Naive thymus-derived CD8-positive, alpha-beta T cell (primary cell): ENCODE measurements around the gene TNFRSF4. TPM values are rescaled to one million over a fixed set of nuclear protein-coding genes. Genes with fewer than 3 reads are reported as not detected.

Experiments used
- ATAC-seq, 2 donors: fragments of 150-1000 bp; cut with Tn5 transposase in 1 of 2; sonication (Bioruptor Pico), chemical (Tn5 transposase) in 1 of 2; 1 replicate in 1 of 2; 2 replicates in 1 of 2; pipeline ENCODE4 v1.10.0; 2021; ENCODE audit warnings: mild to moderate bottlenecking in 2 of 2, moderate library complexity in 2 of 2
- POLR2A ChIA-PET: fragments of 350-600 bp; sonication (Branson Sonifier 250); formaldehyde crosslinking; loops from one replicate; lab custom pipeline; 2021; ENCODE audit warnings: antibody characterized with exemption; lab: Charles Lee
- DNase-seq, 10 donors: peaks; one replicate each; pipeline versions ENCODE4 v3.0.0 to v3.0.0-alpha.2; 2020 to 2022
- H3K27ac Mint-ChIP-seq, 10 donors: one replicate each; pipeline ENCODE4 v1.8.0; 2020 to 2022; ENCODE audit warnings: mild to moderate bottlenecking in 10 of 10, mixed read lengths in 10 of 10, moderate library complexity in 4 of 10, inconsistent platforms in 1 of 10
- H3K27me3 Mint-ChIP-seq, 5 donors: one replicate each; pipeline ENCODE4 v1.8.0; 2021 to 2022; ENCODE audit warnings: mixed read lengths in 5 of 5
- H3K36me3 Mint-ChIP-seq, 3 donors: one replicate each; pipeline ENCODE4 v1.8.0; 2020 to 2022; ENCODE audit warnings: mixed read lengths in 3 of 3, mild to moderate bottlenecking in 2 of 3, inconsistent platforms in 1 of 3
- H3K4me1 Mint-ChIP-seq, 4 donors: one replicate each; pipeline ENCODE4 v1.8.0; 2021 to 2022; ENCODE audit warnings: mixed read lengths in 4 of 4
- H3K4me3 Mint-ChIP-seq, 10 donors: one replicate each; pipeline ENCODE4 v1.8.0; 2020 to 2022; ENCODE audit warnings: mild to moderate bottlenecking in 10 of 10, mixed read lengths in 10 of 10, moderate library complexity in 6 of 10, inconsistent platforms in 1 of 10
- H3K9me3 Mint-ChIP-seq, 9 donors: one replicate each; pipeline ENCODE4 v1.8.0; 2020 to 2022; ENCODE audit warnings: mixed read lengths in 9 of 9, mild to moderate bottlenecking in 3 of 9, inconsistent platforms in 1 of 9, moderate library complexity in 1 of 9
- polyA plus RNA-seq, 3 donors: library from polyadenylated mRNA; unstranded; fragments of 300-500 nt; fragmentation: Illumina TruSeq; gene quantifications; one replicate each; pipeline ENCODE4 v1.2.3, GENCODE V29; 2021
- total RNA-seq, 8 experiments: library from RNA in 2 of 8; stranded (reverse) in 2 of 8; gene quantifications; one replicate each; pipeline ENCODE4 v1.2.3 and lab custom pipeline; 2021 to 2026

Gene TNFRSF4
- total and polyA plus RNA-seq, 5 experiments from 2014 or later, result 0.30 to 0.73 (median 0.44) TPM

DNA sequence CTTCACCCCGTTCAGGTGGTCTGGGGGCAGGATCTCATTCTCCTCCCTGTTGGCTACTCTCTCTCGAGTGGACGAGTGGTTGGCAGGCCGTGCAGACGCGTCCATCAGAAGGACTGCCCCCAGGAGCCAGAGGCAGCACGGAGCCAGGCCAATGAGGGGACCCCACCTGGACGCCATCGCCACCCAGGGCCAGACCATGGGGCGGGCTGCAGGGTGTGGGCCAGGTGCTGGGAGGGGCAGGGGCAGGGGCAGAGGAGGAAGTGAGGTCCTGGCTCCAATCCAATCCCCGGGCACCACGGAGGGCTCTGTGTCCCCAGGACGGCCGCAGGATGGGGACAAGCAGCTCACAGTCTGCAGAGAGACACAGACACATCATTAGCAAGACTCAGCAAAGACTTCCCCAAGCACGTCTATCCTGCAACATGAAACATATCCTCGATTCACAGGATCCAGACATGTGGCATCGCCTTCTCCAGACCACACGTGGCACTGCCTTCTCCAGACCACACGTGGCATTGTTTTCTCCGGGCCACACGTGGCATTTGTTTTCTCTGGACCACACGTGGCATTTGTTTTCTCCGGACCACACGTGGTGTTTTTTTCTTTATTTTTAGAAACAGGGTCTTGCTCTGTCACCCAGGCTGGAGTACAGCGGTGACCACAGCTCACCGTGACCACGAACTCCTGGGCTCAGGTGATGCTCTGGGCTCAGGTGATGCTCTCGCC lies 14.8 kb upstream of the TNFRSF4 start:
- peak overlapping the region in 1 of 10 donors; percentile 20 for H3K4me3 Mint-ChIP-seq
- H3K27ac Mint-ChIP-seq, result peak overlapping the region in 1 of 10 donors; percentile 34
- POLR2A ChIA-PET, result interaction anchor here (1.6 kb wide), 1 partner anchor 45 kb away, joined by 4 read pairs; the partner anchor contains the start of gene UBE2J2
- DNase-seq (no peak), ATAC-seq (no peak)
- peaks cover 0 to 23% (median 1%) of the 10 kb centered on the region in 3 donors for H3K36me3 Mint-ChIP-seq
- H3K9me3 Mint-ChIP-seq, result no peaks in the 10 kb centered on the region
- peaks cover 19 to 43% (median 30%) of the 10 kb centered on the region in 4 donors for H3K4me1 Mint-ChIP-seq
- no peaks in the 10 kb centered on the region for H3K27me3 Mint-ChIP-seq

DNA sequence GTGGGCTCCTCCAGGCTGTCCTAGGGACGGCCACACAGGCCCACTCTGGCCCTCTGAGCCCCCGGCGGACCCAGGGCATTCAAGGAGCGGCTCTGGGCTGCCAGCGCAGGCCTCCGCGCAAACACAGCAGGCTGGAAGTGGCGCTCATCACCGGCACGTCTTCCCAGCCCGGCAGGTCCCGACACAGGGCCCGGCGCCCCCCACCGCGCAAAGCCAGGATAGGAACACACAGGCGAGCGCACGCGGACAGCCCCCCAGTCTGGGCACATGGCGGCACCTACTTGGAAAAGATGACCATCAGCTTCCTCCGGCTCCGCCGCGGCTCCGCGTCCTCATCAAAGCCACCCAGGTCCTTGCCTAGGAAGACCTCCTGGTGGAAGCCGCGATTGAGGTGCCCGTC lies 14.2 kb upstream of the TNFRSF4 start:
- Mint-ChIP-seq H3K4me1 (peaks cover 16 to 39% (median 25%) of the 10 kb centered on the region in 4 donors), H3K27me3 (no peaks in the 10 kb centered on the region), H3K27ac (peak overlapping the region in 1 of 10 donors; percentile 34), H3K4me3 (no peak overlapping the region), H3K36me3 (peaks cover 0 to 27% (median 2%) of the 10 kb centered on the region in 3 donors), H3K9me3 (no peaks in the 10 kb centered on the region)
- ATAC-seq (no peak), DNase-seq (no peak)
- POLR2A ChIA-PET, result interaction anchor here (0.9 to 1.1 kb wide), 3 partner anchors 13 to 45 kb away, joined by 3 to 4 read pairs (median 3); partner anchors contain the start of genes TNFRSF4 and UBE2J2

DNA sequence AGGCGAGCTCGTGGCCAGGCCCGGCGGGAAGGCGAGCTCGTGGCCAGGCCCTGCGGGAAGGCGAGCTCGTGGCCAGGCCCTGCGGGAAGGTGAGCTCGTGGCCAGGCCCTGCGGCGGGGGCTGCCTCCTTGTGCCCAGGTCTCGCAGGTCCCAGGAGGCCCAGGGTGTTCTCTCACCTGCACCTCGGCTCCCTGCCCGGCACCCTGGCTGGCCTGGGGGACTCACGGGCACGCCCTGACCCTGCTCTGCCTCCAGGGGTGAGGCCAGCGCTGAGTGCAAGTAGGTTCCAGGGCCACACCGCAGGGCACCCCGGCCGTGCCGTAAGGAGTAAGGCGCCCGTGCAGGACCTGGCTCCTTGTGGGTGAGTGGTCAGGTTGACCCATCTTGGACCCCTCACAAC lies 13.4 kb upstream of the TNFRSF4 start:
- H3K27ac Mint-ChIP-seq, result no peak overlapping the region
- POLR2A ChIA-PET, result interaction anchor here (0.5 to 1.1 kb wide), 7 partner anchors 12 to 169 kb away, joined by 3 to 4 read pairs (median 3); partner anchors contain the start of genes TNFRSF4 and UBE2J2
- H3K4me1 Mint-ChIP-seq, result peaks cover 16 to 39% (median 28%) of the 10 kb centered on the region in 4 donors
- H3K36me3 Mint-ChIP-seq, result peaks cover 0 to 35% (median 8%) of the 10 kb centered on the region in 3 donors
- no peaks in the 10 kb centered on the region for H3K27me3 Mint-ChIP-seq
- no peak for DNase-seq
- no peak for ATAC-seq
- no peaks in the 10 kb centered on the region for H3K9me3 Mint-ChIP-seq
- H3K4me3 Mint-ChIP-seq, result no peak overlapping the region

DNA sequence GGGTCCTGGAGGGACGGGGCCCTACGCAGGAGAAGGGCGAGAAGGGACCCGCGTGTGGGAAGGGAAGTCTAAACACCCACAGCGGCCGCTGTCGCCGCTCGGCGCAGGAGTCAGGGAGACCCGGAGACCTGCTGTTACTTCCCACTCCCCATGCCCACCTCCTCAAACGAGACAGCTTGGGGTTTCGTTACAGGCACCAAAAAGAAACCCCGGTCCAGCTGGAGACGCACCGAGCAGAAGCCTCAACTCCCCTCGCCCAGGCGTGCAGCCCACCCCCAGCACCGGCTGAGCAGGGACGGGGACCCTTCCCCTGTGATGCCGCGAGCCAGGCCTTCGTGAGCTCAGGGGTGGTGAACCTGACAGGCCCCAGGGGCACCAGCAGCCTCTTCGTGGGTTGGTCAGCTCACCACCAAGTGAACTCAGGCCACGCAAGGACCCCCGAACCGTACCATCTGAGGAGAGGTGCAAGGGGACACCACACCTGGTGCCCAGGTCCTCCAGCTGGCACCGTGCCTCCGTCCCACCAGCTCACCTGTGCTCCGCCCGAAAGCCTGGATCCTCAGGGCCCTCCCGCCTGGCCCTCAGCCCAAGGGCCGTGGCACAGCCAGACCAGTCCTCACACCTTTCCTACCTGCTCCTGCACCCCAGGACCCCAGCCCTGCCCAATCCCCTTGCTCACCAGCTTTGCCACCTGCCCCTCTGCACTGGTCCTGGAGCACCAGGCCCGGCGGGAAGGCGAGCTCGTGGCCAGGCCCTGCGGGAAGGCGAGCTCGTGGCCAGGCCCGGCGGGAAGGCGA lies 12.8 kb upstream of the TNFRSF4 start:
- Mint-ChIP-seq H3K4me1 (peaks cover 16 to 39% (median 29%) of the 10 kb centered on the region in 4 donors), H3K9me3 (no peaks in the 10 kb centered on the region), H3K36me3 (peaks cover 0 to 39% (median 8%) of the 10 kb centered on the region in 3 donors), H3K4me3 (no peak overlapping the region), H3K27me3 (no peaks in the 10 kb centered on the region), H3K27ac (no peak overlapping the region)
- no peak for DNase-seq
- no peak for ATAC-seq
- POLR2A ChIA-PET, result interaction anchor here (0.5 to 1.1 kb wide), 6 partner anchors 12 to 169 kb away, joined by 3 to 4 read pairs (median 4); partner anchors contain the start of gene UBE2J2

DNA sequence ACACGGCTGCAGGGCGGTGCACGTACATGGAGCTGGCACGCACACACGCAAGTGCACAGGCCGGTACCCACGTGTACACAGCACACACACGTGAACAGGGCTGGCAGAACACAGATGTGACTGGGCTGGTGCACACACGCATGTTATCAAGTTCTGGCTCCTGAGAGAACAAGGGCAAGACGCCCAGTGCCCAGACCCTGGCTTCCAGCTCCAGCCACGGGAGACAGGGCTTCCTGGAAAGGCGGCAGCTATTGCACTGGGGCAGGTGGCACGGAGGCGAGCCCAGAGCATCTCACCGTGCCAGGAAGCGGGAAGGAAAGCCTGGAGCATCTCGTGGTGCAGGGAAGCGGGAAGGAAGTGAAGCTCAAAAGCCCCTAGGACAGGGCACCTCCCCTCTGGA lies 12.0 kb upstream of the TNFRSF4 start:
- H3K27me3 Mint-ChIP-seq, result no peaks in the 10 kb centered on the region
- peaks cover 0 to 41% (median 8%) of the 10 kb centered on the region in 3 donors for H3K36me3 Mint-ChIP-seq
- peaks cover 15 to 40% (median 26%) of the 10 kb centered on the region in 4 donors for H3K4me1 Mint-ChIP-seq
- H3K9me3 Mint-ChIP-seq, result no peaks in the 10 kb centered on the region
- no peak for ATAC-seq
- no peak for DNase-seq
- POLR2A ChIA-PET, result no interaction called here
- peak overlapping the region in 3 of 10 donors; percentile 22 to 56 (median 22) for H3K4me3 Mint-ChIP-seq
- peak overlapping the region in 2 of 10 donors; percentile 10 to 52 for H3K27ac Mint-ChIP-seq

DNA sequence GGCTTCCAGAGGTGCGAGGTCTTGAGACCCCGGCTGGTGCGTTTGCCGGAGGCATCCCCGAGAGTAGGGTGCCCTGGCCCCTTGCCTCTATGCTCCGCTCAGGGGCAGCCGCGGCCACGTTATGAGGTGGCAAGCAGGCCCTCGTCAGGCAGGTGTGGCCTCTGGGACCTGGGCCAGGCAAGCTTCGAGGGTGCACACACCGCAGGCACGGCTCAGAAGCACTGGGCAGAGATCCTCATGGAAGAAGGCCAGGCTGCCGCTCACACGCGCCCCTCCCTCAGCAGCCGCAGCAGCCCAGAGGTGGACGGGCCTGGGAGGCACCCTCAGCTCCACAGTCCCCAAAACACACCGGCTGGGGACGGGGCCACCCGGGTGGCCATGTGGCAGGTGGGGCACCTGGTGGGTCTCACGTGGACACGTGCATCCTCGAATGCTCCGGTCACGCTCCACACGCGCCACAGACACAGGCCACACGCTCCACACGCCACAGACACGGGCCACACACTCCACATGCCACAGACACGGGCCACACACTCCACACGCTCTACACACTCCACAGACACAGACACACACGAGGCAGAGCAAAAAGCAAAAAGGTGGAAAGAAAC lies 11.4 kb upstream of the TNFRSF4 start:
- no peak for DNase-seq
- Mint-ChIP-seq H3K9me3 (no peaks in the 10 kb centered on the region), H3K4me3 (peak overlapping the region in 1 of 10 donors; percentile 22), H3K27ac (peak overlapping the region in 1 of 10 donors; percentile 10), H3K36me3 (peaks cover 0 to 47% (median 10%) of the 10 kb centered on the region in 3 donors), H3K4me1 (peaks cover 10 to 39% (median 21%) of the 10 kb centered on the region in 4 donors), H3K27me3 (no peaks in the 10 kb centered on the region)
- POLR2A ChIA-PET, result no interaction called here
- no peak for ATAC-seq

DNA sequence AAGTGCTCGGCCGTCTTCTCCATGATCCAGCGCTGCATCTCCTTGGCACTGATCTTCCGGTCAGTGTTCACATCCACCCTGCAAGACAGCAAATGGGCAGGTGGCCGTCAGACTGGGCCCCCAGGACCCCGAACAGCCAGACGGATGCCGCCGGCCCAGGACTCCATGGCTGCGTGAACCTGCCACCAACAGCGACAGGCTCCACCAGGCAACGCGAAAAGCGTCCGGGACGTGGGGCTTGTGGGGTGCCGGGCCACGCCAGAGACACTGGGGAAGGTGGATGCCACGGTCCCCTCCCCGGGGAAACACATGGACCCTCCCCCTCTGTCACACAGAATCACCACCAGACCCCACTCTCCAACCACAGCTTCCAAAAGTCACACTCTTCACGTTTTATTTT lies 9.9 kb upstream of the TNFRSF4 start:
- Mint-ChIP-seq H3K36me3 (peaks cover 0 to 53% (median 10%) of the 10 kb centered on the region in 3 donors), H3K4me3 (no peak overlapping the region), H3K4me1 (peaks cover 0 to 24% (median 12%) of the 10 kb centered on the region in 4 donors), H3K27me3 (no peaks in the 10 kb centered on the region), H3K27ac (peak overlapping the region in 1 of 10 donors; percentile 25), H3K9me3 (no peaks in the 10 kb centered on the region)
- DNase-seq (no peak), ATAC-seq (no peak)
- POLR2A ChIA-PET, result no interaction called here

DNA sequence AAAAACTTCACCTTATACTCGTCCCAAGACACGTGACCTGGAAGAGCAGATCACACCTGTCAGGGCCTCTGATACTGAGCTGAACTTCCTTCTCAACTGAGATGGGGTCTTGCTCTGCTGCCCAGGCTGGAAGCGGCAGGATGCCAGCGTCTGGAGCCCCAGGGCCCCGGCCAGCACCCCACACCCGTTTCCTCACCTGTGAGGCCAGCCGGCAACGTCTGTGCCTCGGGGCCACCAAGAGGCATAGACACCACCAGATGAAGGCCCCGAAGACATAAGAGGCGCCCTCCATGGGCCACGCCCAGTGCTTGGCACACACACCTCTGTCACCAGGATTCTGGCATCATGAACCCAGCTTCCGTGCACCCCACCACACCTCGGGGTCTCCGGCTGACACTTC lies 9.4 kb upstream of the TNFRSF4 start:
- H3K4me3 Mint-ChIP-seq, result peak overlapping the region in 1 of 10 donors; percentile 48
- H3K36me3 Mint-ChIP-seq, result peaks cover 0 to 59% (median 10%) of the 10 kb centered on the region in 3 donors
- no peak for ATAC-seq
- no peaks in the 10 kb centered on the region for H3K27me3 Mint-ChIP-seq
- DNase-seq, result no peak
- peaks cover 0 to 23% (median 10%) of the 10 kb centered on the region in 4 donors for H3K4me1 Mint-ChIP-seq
- no peaks in the 10 kb centered on the region for H3K9me3 Mint-ChIP-seq
- H3K27ac Mint-ChIP-seq, result peak overlapping the region in 1 of 10 donors; percentile 59
- POLR2A ChIA-PET, result no interaction called here

DNA sequence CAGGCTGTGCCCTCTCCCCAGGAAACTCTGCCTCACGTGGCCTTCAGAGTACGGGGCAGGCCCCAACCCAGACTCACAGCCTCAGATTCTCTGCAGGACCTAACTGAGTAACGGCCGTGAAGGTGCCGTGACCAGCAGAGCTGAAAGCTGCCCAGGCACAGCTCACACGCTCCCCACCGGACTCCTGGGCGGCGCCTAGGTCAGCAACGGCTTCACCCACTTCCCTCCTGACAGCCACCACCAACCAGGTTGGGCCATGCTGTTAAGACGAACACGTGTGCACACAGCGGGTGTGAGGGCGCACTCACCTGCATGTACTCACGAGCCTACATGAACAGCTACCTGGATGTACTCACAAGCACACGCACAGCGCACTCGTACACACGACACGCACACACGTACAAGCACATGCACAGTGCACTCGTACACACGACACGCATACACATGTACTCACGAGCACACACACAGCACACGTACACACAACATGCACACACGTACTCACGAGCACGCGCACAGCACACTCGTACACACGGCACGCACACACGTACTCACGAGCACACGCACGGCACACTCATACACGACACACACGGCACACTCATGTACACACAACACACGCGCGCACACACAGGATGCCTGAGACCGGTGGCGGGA lies 8.7 kb upstream of the TNFRSF4 start:
- Mint-ChIP-seq H3K4me3 (no peak overlapping the region), H3K27ac (peak overlapping the region in 2 of 10 donors; percentile 40 to 66)
- DNase-seq, result no peak

DNA sequence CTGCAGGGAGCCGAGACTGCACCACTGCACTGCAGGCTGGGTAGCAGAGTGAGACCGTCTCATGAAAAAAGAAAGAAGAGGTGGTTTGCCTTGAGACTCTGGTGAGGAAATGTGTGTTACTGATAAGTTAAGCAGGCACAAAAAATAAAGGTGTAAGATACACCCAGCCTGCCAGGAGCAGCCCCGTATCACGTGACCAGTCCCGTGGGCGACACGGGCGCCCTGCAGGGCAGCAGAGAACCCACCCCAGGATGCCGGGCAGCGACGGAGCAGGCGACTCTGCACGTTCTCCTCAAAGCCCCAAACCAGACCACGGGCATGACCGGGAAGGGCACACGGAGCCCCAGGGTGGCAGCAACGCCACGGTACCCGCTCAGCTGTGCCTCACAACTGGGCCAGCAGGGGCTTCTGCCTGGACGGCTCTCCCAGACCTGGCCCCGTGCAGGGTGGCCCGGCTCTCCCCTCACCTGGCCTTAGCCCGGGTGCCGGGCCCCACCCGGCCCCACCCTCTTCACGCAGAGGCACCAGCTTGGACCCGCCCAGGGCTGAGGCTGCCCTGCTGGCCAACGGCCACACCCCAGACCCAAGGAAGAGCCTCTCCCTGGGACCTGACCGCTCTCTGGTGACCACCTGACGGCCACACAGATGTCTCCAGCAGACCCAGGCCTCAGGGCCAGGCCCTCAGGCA lies 8.1 kb upstream of the TNFRSF4 start:
- Mint-ChIP-seq H3K36me3 (peaks cover 0 to 69% (median 15%) of the 10 kb centered on the region in 3 donors), H3K4me3 (peak overlapping the region in 1 of 10 donors; percentile 7)
- DNase-seq, result no peak

More for the DNA sequence above, 8.7 kb upstream of the TNFRSF4 start:
- no peaks in the 10 kb centered on the region for H3K9me3 Mint-ChIP-seq
- no peak for ATAC-seq
- no peaks in the 10 kb centered on the region for H3K27me3 Mint-ChIP-seq
- peaks cover 0 to 23% (median 9%) of the 10 kb centered on the region in 4 donors for H3K4me1 Mint-ChIP-seq
- peaks cover 0 to 65% (median 13%) of the 10 kb centered on the region in 3 donors for H3K36me3 Mint-ChIP-seq
- POLR2A ChIA-PET, result no interaction called here

DNA sequence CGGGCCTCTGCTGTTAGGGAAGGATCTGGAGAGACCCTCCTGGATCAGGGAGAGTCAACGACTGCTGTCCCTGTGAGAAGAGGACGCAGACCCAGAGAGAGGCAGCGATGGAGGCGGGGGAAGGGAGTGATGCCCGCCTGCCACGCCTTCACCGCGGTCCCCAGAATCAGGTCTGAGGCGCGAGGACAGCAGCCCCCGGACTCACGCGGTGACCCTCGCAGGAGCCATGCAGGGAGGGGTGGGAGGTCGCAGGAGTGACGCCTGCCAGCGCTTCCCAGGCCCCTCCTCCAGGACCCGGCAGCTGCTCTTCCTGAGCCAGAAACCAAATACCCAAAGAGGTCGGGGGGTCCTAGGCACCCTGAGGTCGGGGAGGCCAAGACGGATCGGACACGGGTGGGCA lies 6.2 kb upstream of the TNFRSF4 start:
- Mint-ChIP-seq H3K4me3 (no peak overlapping the region), H3K9me3 (no peaks in the 10 kb centered on the region), H3K27me3 (no peaks in the 10 kb centered on the region), H3K36me3 (peaks cover 0 to 66% (median 21%) of the 10 kb centered on the region in 3 donors), H3K27ac (peak overlapping the region in 1 of 10 donors; percentile 13), H3K4me1 (peaks cover 3 to 26% (median 6%) of the 10 kb centered on the region in 4 donors)
- DNase-seq (no peak), ATAC-seq (no peak)
- POLR2A ChIA-PET, result interaction anchor here (1.3 kb wide), 1 partner anchor 13 kb away, joined by 4 read pairs; no protein-coding TSS in a partner anchor

More for the DNA sequence above, 8.1 kb upstream of the TNFRSF4 start:
- peaks cover 0 to 23% (median 8%) of the 10 kb centered on the region in 4 donors for H3K4me1 Mint-ChIP-seq
- no peak for ATAC-seq
- no peak overlapping the region for H3K27ac Mint-ChIP-seq
- H3K27me3 Mint-ChIP-seq, result no peaks in the 10 kb centered on the region
- H3K9me3 Mint-ChIP-seq, result no peaks in the 10 kb centered on the region
- POLR2A ChIA-PET, result interaction anchor here (1.1 kb wide), 1 partner anchor 9 kb away, joined by 3 read pairs; the partner anchor contains the start of gene TNFRSF4
